Neural progenitor cell (in vitro differentiated cells): ENCODE measurements around the gene IFI27. TPM values are rescaled to one million over a fixed set of nuclear protein-coding genes. Genes with fewer than 3 reads are reported as not detected.

Experiments
- DNase-seq: peaks from one replicate; pipeline ENCODE4 v3.0.0-alpha.2; 2016; ENCODE audit warnings: low spot score
- H2AFZ ChIP-seq: fragments of 200-600 bp; sonication (generic); replicated peaks from 2 replicates; pipeline ENCODE4 v1.6.1; 2016; ENCODE audit warnings: antibody characterized with exemption
- H3F3A ChIP-seq: fragments of 200-600 bp; sonication (generic); 2 replicates; pipeline ENCODE4 v1.6.1; 2016; ENCODE audit warnings: antibody characterized with exemption, low read depth
- H3K27ac ChIP-seq: fragments of 200-600 bp; sonication (generic); 2 replicates; pipeline ENCODE4 v1.5.1; 2016; ENCODE audit warnings: mild to moderate bottlenecking
- H3K27me3 ChIP-seq: fragments of 200-600 bp; sonication (generic); 2 replicates; pipeline ENCODE4 v1.6.1; 2016; ENCODE audit warnings: mild to moderate bottlenecking, moderate library complexity
- H3K36me3 ChIP-seq: fragments of 200-600 bp; sonication (generic); 2 replicates; pipeline ENCODE4 v1.5.1; 2016
- H3K4me1 ChIP-seq: fragments of 200-600 bp; sonication (generic); 2 replicates; pipeline ENCODE4 v1.6.1; 2016; ENCODE audit warnings: mixed run types
- H3K4me2 ChIP-seq: fragments of 200-600 bp; sonication (generic); 2 replicates; pipeline ENCODE4 v1.6.1; 2016
- H3K4me3 ChIP-seq: fragments of 200-600 bp; sonication (generic); 2 replicates; pipeline ENCODE4 v1.5.1; 2016
- H3K79me2 ChIP-seq: fragments of 200-600 bp; sonication (generic); 2 replicates; pipeline ENCODE4 v1.6.1; 2016; ENCODE audit warnings: low read depth
- H3K9ac ChIP-seq: fragments of 200-600 bp; sonication (generic); 2 replicates; pipeline ENCODE4 v1.6.1; 2016
- H3K9me3 ChIP-seq: fragments of 200-600 bp; sonication (generic); 2 replicates; pipeline ENCODE4 v1.5.1; 2016; ENCODE audit warnings: low read depth
- H4K20me1 ChIP-seq: fragments of 200-600 bp; sonication (generic); 2 replicates; pipeline ENCODE4 v1.6.1; 2016; ENCODE audit warnings: low read depth
- H3K27ac Mint-ChIP-seq: 3 replicates; pipeline ENCODE4 v1.8.0; 2021; ENCODE audit warnings: mixed read lengths
- H3K27me3 Mint-ChIP-seq: 2 replicates; pipeline ENCODE4 v1.8.0; 2022; ENCODE audit warnings: low read depth, mild to moderate bottlenecking, inconsistent platforms, moderate library complexity, mixed read lengths; ENCODE audit not compliant: insufficient read depth
- H3K36me3 Mint-ChIP-seq: 3 replicates; pipeline ENCODE4 v1.8.0; 2021; ENCODE audit warnings: mixed read lengths
- H3K4me1 Mint-ChIP-seq: 3 replicates; pipeline ENCODE4 v1.8.0; 2021; ENCODE audit warnings: mixed read lengths
- H3K4me3 Mint-ChIP-seq: 3 replicates; pipeline ENCODE4 v1.8.0; 2021; ENCODE audit warnings: mild to moderate bottlenecking, moderate library complexity, mixed read lengths
- H3K9me3 Mint-ChIP-seq: 3 replicates; pipeline ENCODE4 v1.8.0; 2020; ENCODE audit warnings: mixed read lengths
- EZH2 ChIP-seq: fragments of 200-600 bp; sonication (generic); IDR thresholded peaks from 2 replicates; pipeline ENCODE4 v1.6.1; 2017; ENCODE audit warnings: antibody characterized with exemption, mild to moderate bottlenecking, moderate library complexity
- EZH2phosphoT487 ChIP-seq: fragments of 200-600 bp; sonication (generic); IDR thresholded peaks from 2 replicates; pipeline ENCODE4 v1.6.1; 2017; ENCODE audit warnings: antibody characterized with exemption
- total RNA-seq: library from RNA; depleted of rRNA; stranded (reverse); fragments of >200 nt; gene quantifications from 2 replicates; pipeline ENCODE4 v1.2.3, GENCODE V29; 2015; ENCODE audit warnings: low replicate concordance
- TF ChIP-seq, protein P1 (sequence below): fragments of 200-600 bp; sonication (generic); IDR thresholded peaks from 2 replicates; pipeline ENCODE4 v1.5.1; 2017; ENCODE audit warnings: antibody characterized with exemption, mild to moderate bottlenecking

IFI27 gene
- total RNA-seq, 1 donor from 2014 or later, result 0.69 TPM

DNA sequence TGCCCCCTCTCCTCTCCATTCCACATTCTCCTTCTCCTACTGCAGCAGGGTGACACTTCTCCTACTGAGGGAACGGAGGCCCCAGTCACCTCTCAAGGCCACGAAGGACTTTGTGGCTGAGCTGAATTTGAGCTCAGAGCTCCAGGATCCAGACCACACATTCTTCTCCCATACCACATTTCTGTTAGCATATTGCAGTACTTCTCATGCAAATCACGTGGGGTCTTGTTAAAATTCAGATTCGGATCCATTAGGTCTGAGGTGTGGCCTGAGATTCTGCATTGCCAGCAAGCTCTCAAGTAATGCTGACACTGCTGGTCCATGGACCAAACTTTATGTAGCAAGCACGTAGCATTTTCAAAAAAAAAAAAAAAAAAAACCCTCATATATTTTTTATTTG, 28.5 kb downstream of the IFI27 start:
- no peak for DNase-seq
- H3K9me3 Mint-ChIP-seq, result peaks cover 7% of the 10 kb centered on the region
- no peak overlapping the region for H3K4me3 ChIP-seq
- peak overlapping the region; percentile 57 for H3K27ac Mint-ChIP-seq
- H3K79me2 ChIP-seq, result no peaks in the 10 kb centered on the region
- peaks cover 10% of the 10 kb centered on the region for H3F3A ChIP-seq
- H4K20me1 ChIP-seq, result no peaks in the 10 kb centered on the region
- no peaks in the 10 kb centered on the region for H3K36me3 ChIP-seq
- peaks cover 6% of the 10 kb centered on the region for H3K9me3 ChIP-seq
- TF ChIP-seq EZH2 (no peak), EZH2phosphoT487 (no peak)
- TF ChIP-seq, protein P1, sequence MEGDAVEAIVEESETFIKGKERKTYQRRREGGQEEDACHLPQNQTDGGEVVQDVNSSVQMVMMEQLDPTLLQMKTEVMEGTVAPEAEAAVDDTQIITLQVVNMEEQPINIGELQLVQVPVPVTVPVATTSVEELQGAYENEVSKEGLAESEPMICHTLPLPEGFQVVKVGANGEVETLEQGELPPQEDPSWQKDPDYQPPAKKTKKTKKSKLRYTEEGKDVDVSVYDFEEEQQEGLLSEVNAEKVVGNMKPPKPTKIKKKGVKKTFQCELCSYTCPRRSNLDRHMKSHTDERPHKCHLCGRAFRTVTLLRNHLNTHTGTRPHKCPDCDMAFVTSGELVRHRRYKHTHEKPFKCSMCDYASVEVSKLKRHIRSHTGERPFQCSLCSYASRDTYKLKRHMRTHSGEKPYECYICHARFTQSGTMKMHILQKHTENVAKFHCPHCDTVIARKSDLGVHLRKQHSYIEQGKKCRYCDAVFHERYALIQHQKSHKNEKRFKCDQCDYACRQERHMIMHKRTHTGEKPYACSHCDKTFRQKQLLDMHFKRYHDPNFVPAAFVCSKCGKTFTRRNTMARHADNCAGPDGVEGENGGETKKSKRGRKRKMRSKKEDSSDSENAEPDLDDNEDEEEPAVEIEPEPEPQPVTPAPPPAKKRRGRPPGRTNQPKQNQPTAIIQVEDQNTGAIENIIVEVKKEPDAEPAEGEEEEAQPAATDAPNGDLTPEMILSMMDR, result no peak
- no peak overlapping the region for H2AFZ ChIP-seq
- H3K4me1 ChIP-seq, result peaks cover 6% of the 10 kb centered on the region
- no peak overlapping the region for H3K9ac ChIP-seq
- no peaks in the 10 kb centered on the region for H3K27me3 ChIP-seq
- H3K4me2 ChIP-seq, result no peak overlapping the region
- H3K27ac ChIP-seq, result no peak overlapping the region
- peaks cover 14% of the 10 kb centered on the region for H3K4me1 Mint-ChIP-seq
- H3K36me3 Mint-ChIP-seq, result no peaks in the 10 kb centered on the region
- H3K4me3 Mint-ChIP-seq, result no peak overlapping the region
- H3K27me3 Mint-ChIP-seq, result peaks cover 10% of the 10 kb centered on the region

DNA sequence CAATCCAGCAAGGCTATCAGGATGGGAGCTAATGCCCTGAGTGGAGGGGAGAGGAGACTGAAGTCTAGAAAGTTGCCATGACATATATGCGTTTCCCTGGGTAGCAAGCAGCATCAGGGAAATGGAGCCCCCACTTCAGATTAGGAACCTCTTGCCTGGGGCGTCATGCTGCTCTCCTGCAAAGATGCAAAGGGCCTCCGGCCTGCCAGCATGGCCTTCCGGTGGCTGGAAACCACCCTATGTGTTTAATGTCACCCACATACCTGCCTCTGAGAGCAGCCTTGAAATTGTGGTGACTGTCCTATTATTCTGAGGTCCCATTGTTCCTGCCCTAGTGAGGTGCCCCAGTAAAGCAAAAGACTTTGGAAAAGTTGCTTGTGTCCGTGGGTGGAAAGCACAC, 28.9 kb downstream of the IFI27 start:
- no peak for TF ChIP-seq EZH2phosphoT487
- no peak for TF ChIP-seq EZH2
- TF ChIP-seq, protein P1, result no peak
- H3K9me3 ChIP-seq, result peaks cover 6% of the 10 kb centered on the region
- H2AFZ ChIP-seq, result no peak overlapping the region
- Mint-ChIP-seq H3K4me3 (no peak overlapping the region), H3K27me3 (peaks cover 10% of the 10 kb centered on the region), H3K9me3 (peaks cover 7% of the 10 kb centered on the region), H3K27ac (no peak overlapping the region), H3K36me3 (no peaks in the 10 kb centered on the region), H3K4me1 (peaks cover 15% of the 10 kb centered on the region)
- peaks cover 6% of the 10 kb centered on the region for H3K4me1 ChIP-seq
- H3F3A ChIP-seq, result peaks cover 13% of the 10 kb centered on the region
- H3K27ac ChIP-seq, result no peak overlapping the region
- H3K79me2 ChIP-seq, result no peaks in the 10 kb centered on the region
- H4K20me1 ChIP-seq, result no peaks in the 10 kb centered on the region
- H3K36me3 ChIP-seq, result no peaks in the 10 kb centered on the region
- no peak overlapping the region for H3K9ac ChIP-seq
- H3K27me3 ChIP-seq, result no peaks in the 10 kb centered on the region
- H3K4me2 ChIP-seq, result no peak overlapping the region
- no peak overlapping the region for H3K4me3 ChIP-seq
- no peak for DNase-seq

DNA sequence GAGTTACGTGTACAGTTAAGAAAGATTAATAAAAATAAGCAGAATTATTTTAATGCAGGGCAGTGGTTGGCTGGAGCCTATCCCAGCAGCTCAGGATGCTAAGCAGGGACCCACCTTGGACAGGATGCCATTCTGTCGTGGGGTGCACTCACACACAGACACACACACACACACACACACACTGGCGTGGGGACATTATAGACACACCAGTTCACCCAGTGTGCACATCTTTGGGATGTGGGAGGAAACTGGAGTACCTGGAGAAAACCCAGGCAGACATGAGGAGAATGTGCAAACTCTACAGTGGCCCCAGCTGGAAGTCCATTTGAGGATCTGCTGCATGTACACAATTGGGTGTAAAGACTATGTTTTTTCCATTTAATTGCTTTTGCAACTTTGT, 31.7 kb downstream of the IFI27 start:
- H3K27ac Mint-ChIP-seq, result no peak overlapping the region
- no peaks in the 10 kb centered on the region for H3K36me3 Mint-ChIP-seq
- no peak overlapping the region for H3K4me3 ChIP-seq
- H3K27me3 Mint-ChIP-seq, result peaks cover 12% of the 10 kb centered on the region
- H3K27ac ChIP-seq, result no peak overlapping the region
- H3F3A ChIP-seq, result peaks cover 20% of the 10 kb centered on the region
- no peaks in the 10 kb centered on the region for H3K79me2 ChIP-seq
- H3K9ac ChIP-seq, result no peak overlapping the region
- H3K4me1 ChIP-seq, result peaks cover 14% of the 10 kb centered on the region
- H3K4me2 ChIP-seq, result no peak overlapping the region
- no peaks in the 10 kb centered on the region for H3K27me3 ChIP-seq
- TF ChIP-seq EZH2phosphoT487 (no peak), EZH2 (no peak)
- TF ChIP-seq, protein P1, result no peak
- no peak overlapping the region for H2AFZ ChIP-seq
- no peaks in the 10 kb centered on the region for H3K9me3 Mint-ChIP-seq
- H3K4me3 Mint-ChIP-seq, result no peak overlapping the region
- no peaks in the 10 kb centered on the region for H3K36me3 ChIP-seq
- DNase-seq, result no peak
- peaks cover 21% of the 10 kb centered on the region for H3K4me1 Mint-ChIP-seq
- no peaks in the 10 kb centered on the region for H3K9me3 ChIP-seq
- no peaks in the 10 kb centered on the region for H4K20me1 ChIP-seq
